Testis (tissue), 2 donors: ENCODE data around the gene TGM3.

Source experiments
- POLR2A ChIP-seq: fragments of 450-650 bp; IDR thresholded peaks from one replicate; pipeline ENCODE4 v1.6.1; 2017; ENCODE audit warnings: antibody characterized with exemption, mild to moderate bottlenecking, moderate library complexity
- TF ChIP-seq, protein P1 (sequence below), 3 experiments: fragments of 450-650 bp in 2 of 3; fragments of 200-600 bp in 1 of 3; sonication (generic) in 1 of 3; IDR thresholded peaks; one replicate each; pipeline ENCODE4 v1.5.1; 2016 to 2019; ENCODE audit warnings: antibody characterized with exemption in 3 of 3, mild to moderate bottlenecking in 2 of 3, moderate library complexity in 1 of 3

DNA sequence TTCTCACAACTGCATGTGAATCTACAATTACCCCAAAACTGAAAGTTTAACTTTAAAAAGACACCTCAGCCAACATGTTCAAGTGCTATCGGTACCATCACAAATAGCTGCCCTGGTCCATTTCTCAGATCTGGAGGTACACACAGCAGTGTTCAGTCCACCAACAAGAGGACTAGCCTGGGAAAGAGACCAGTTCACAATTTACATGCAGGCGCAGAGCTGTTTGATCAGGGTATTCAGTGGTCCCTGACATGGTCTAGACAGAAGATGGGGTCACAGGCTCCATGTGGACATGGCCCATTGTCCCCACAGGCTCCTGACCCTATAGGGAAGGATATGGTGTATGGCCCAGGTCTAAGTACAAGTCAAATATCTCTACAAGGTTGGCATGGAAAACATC lies 69.3 kb downstream of the TGM3 start:
- TF ChIP-seq POLR2A, result no peak
- TF ChIP-seq, protein P1, sequence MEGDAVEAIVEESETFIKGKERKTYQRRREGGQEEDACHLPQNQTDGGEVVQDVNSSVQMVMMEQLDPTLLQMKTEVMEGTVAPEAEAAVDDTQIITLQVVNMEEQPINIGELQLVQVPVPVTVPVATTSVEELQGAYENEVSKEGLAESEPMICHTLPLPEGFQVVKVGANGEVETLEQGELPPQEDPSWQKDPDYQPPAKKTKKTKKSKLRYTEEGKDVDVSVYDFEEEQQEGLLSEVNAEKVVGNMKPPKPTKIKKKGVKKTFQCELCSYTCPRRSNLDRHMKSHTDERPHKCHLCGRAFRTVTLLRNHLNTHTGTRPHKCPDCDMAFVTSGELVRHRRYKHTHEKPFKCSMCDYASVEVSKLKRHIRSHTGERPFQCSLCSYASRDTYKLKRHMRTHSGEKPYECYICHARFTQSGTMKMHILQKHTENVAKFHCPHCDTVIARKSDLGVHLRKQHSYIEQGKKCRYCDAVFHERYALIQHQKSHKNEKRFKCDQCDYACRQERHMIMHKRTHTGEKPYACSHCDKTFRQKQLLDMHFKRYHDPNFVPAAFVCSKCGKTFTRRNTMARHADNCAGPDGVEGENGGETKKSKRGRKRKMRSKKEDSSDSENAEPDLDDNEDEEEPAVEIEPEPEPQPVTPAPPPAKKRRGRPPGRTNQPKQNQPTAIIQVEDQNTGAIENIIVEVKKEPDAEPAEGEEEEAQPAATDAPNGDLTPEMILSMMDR (IDR thresholded peaks at IDR 0.05), result no peak
